Hematopoietic multipotent progenitor cell (in vitro differentiated cells): ENCODE data around the gene MAST2. TPM values are rescaled to one million over a fixed set of nuclear protein-coding genes. Genes with fewer than 3 reads are reported as not detected.
"Not testable (repeated sequence)": the region's sequence is repeated elsewhere in the genome, so short reads cannot be mapped to it uniquely, and the experiment has no call there.

Source experiments
- DNase-seq, 3 donors: peaks; one replicate each; pipeline ENCODE4 v3.0.0-alpha.2; 2011 to 2015; ENCODE audit warnings: low read depth in 2 of 3, low spot score in 2 of 3
- total RNA-seq: library from RNA; depleted of rRNA; stranded (reverse); fragments of >200 nt; gene quantifications from one replicate; pipeline ENCODE4 v1.2.3, GENCODE V29; 2012

The MAST2 gene
- total RNA-seq, 1 donor, result 24.0 TPM

DNA sequence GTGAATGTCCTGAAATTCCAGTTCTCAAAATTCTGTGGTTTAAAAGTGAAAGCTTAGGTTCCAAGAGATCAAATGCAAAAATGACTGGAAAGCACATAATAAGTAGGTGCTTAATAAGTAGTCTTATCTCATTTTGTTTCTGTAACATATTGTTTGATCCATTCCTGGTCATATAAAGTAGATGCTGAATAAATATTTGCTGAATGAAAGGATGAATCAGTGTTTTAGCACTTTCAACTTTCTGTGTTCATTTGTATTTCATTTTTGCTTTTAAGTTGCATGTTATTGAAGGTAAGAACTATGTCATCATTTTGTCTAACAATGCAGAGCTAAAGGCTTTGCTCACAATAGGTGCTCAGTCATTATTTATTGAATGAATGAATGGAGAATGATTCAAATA lies 6.3 kb downstream of the MAST2 start:
- DNase-seq, result no peak

DNA sequence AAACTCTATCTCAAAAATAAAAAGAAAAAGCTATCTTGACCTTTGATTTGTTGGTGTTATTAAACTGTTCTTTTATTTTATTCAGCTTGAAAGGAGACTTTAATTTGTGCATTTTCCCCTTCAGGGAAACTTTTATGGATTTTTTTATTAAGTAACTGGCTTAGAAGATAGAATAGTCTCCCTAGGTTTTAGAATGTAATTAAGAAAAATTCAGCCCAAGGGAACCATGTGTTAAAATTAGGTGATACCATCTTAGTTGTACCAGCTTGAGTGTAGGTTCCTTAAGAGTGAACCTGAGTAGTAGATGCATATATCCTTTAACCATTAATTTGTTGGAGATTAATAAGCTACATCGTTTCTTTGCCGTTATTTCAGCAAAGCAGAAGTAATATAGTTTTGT lies 11.4 kb downstream of the MAST2 start:
- DNase-seq, result no peak

DNA sequence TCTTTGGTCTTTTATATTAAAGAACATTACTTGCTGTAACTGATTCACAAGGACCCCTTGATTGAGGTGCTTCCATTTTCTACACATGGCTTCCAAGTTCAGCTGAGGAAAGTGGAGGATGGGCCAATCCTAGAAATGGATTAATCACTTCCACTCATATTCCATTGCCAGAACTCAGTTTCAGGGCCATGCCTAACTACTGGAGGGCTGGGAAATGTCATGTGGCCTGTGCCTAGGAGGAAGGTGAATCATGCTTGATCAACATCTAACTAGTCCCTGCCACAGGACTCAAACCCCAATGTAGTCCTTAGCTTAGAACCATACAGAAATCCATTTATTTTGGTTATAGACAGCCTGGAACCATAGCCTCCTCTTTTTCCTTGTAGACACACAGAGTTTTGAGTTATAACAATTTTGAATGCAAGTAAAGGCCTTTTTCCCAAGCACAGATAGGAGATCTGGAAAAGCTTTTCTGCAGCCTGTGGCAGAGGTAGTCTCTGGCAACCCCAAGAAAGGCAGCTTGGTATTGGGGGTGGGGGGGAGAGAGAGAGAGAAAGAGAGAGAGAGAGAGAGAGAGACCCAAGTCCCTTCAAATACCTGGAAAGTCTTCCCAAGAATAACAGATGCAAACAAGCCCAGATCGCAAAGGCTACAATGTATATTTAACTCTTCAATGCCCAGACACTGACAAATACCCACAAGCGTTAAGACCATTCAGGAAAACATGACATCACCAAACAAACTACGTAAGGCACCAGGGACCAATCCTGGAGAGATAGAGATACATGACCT lies 12.5 kb downstream of the MAST2 start:
- no peak for DNase-seq

DNA sequence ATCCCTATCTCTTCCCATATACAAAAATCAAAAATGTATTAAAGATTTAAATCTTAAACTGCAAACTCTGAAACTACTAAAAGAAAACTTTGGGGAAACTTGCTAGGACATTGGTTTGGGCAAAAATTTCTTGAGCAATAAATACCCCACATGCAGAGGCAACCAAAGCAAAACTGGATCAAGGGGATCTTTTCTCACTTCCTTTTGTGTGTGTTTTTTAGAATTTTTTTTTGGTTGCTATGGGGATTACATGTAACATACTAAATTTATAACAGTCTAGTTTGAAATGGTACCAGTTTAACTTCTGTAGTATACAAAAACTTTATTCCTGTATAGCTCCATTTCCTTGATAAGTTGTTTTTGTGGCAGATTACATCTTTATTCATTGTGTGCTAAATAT lies 16.8 kb downstream of the MAST2 start:
- DNase-seq, result no peak

- DNase-seq, result no peak
These were observed 17.4 kb downstream of the MAST2 start for GRCh38 chr1:45820788-45821187.

- DNase-seq, result no peak
These were observed 19.2 kb downstream of the MAST2 start for GRCh38 chr1:45822644-45823043.

- DNase-seq, result no peak
These were observed 21.2 kb downstream of the MAST2 start for GRCh38 chr1:45824607-45825006.

GRCh38 chr1:45827256-45827655 lies 23.8 kb downstream of the MAST2 start:
- DNase-seq, result no peak

GRCh38 chr1:45828841-45829240 lies 25.4 kb downstream of the MAST2 start:
- no peak for DNase-seq

- DNase-seq, result no peak
These were observed 29.9 kb downstream of the MAST2 start for GRCh38 chr1:45833361-45833760.

GRCh38 chr1:45834689-45835088 lies 31.3 kb downstream of the MAST2 start:
- no peak for DNase-seq

- DNase-seq, result no peak
These were observed 33.0 kb downstream of the MAST2 start for GRCh38 chr1:45836451-45836850.

DNA sequence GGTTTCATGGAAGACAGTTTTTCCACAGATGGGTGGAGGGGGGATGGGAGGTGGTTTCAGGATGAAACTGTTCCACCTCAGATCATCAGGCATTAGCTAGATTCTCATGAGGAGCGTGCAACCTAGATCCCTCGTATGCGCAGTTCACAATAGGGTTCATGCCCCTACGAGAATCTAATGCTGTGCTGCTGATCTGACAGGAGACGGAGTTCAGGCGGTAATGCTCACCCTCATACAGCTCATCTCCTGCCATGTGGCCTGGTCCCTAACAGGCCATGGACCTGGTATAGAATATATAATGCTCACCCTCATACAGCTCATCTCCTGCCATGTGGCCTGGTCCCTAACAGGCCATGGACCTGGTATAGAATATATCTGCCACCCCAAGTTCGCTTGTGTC lies 33.4 kb downstream of the MAST2 start:
- not testable (repeated sequence) for DNase-seq

DNA sequence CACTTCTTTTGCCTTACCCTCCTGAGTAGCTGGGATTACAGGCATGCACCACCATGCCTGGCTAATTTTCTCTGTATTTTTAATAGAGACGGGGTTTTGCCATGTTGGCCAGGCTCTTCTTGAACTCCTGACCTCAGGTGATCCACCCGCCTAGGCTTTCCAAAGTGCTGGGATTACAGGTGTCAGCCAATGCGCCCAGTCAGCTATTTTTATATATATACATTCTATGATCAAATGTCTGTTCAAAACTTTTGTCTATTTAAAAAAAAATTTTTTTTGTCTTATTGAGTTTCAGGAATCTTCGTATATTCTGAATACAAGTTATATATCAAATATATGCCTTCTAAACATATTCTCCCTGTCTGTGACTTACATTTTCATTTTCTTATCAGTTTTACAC lies 34.9 kb downstream of the MAST2 start:
- DNase-seq, result not testable (repeated sequence)

DNA sequence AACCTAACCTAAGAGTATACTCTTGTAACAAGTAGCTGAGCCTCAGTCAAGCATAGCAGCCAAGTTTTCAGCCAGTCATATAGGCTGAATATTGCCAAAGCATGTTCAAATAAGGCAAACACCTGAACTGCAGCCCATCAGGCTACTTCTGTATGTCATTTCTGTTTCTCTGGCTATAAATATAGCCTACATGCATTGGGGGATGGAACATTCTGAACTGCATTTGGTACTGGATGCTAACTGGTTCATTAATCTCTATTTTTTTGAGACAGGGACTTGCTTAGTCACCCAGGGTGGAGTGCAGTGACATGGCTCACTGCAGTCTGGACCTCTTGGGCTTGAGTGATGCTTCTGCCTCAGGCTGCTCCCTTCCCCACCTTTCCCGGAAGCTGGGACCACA lies 37.3 kb downstream of the MAST2 start:
- DNase-seq, result no peak

DNA sequence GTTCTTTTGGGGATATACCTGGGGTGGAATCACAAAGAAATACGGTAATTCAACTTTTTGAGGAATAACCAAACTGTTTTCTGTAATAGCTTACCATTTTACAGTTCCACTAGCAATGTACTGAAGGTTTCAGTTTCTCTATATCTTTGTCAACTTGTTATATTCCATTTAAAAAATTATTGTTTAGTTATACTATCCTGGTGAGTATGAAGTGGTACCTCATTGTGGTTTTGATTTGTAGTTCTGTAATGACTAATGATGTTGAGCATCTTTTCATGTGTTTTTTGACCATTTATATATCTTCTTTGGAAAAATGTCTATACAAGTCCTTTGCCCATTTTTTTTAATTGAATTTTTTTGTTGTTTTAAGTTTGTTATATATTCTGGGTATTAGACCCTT lies 39.4 kb downstream of the MAST2 start:
- DNase-seq, result no peak

- peak in 1 of 3 donors; percentile 54 for DNase-seq
These were observed 40.1 kb downstream of the MAST2 start for GRCh38 chr1:45843474-45843905.

GRCh38 chr1:45844000-45844399 lies 40.6 kb downstream of the MAST2 start:
- DNase-seq, result not testable (repeated sequence)

- no peak for DNase-seq
These were observed 43.5 kb downstream of the MAST2 start for GRCh38 chr1:45846931-45847330.

DNA sequence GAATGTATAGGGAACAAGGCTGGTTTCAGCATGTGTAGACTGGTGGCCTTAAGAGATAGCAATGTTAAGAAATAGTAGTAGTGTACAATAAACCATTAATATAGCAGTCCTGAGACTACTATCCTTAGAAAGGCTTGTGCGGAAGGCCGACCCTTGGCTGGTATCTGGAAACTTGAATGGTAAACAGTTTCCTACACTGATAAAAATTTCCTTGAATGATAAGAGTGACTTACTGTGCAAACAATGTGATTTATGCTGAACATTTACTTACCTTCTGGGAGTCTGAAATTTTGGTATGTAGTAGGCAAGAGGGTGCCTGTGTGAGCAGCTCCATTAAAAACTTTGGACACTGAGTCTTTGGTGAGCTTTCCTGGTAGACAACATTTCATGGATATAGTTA lies 44.7 kb downstream of the MAST2 start:
- DNase-seq, result no peak

- no peak for DNase-seq
These were observed 45.3 kb downstream of the MAST2 start for GRCh38 chr1:45848714-45849113.

GRCh38 chr1:45850017-45850416 lies 46.6 kb downstream of the MAST2 start:
- DNase-seq, result no peak

- DNase-seq, result no peak
These were observed 51.3 kb downstream of the MAST2 start for GRCh38 chr1:45854724-45855123.
